AG09309 (cell line): ENCODE results near the gene PHC2.

Source experiments
- DNase-seq: peaks from one replicate; pipeline ENCODE4 v3.0.0-alpha.2; 2010; ENCODE audit warnings: low read depth
- H3K4me3 ChIP-seq: 2 replicates; pipeline ENCODE4 v1.5.1; 2011; ENCODE audit warnings: mild to moderate bottlenecking, low read depth, low read length, moderate library complexity; ENCODE audit not compliant: control insufficient read depth
- CTCF ChIP-seq: IDR thresholded peaks from 2 replicates; pipeline ENCODE4 v1.5.1; 2011; ENCODE audit warnings: mild to moderate bottlenecking, low read depth, low read length, inconsistent platforms; ENCODE audit not compliant: insufficient read depth, control insufficient read depth; ENCODE audit errors: missing control alignments

PHC2 gene

DNA sequence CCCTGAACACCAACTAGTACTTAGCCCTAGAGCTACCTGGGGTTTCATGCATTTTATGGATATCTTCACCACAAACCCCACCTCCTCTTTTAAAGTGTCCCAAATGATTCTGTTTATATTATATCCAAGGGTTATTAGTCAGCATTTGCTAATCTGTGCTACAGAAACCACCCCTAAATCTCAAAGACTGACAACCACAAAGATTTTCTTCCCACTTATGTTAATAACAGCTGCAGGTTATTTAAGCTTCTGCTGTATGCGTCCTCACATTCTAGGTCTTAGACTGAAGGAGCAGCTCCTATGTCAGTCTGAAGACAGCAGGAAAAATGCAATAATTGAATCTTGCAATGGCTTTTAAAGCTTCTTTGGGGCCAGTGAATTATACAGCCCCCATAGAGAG lies 11.2 kb upstream of the PHC2 start:
- no peak for TF ChIP-seq CTCF
- no peak for DNase-seq
- no peak overlapping the region for H3K4me3 ChIP-seq

DNA sequence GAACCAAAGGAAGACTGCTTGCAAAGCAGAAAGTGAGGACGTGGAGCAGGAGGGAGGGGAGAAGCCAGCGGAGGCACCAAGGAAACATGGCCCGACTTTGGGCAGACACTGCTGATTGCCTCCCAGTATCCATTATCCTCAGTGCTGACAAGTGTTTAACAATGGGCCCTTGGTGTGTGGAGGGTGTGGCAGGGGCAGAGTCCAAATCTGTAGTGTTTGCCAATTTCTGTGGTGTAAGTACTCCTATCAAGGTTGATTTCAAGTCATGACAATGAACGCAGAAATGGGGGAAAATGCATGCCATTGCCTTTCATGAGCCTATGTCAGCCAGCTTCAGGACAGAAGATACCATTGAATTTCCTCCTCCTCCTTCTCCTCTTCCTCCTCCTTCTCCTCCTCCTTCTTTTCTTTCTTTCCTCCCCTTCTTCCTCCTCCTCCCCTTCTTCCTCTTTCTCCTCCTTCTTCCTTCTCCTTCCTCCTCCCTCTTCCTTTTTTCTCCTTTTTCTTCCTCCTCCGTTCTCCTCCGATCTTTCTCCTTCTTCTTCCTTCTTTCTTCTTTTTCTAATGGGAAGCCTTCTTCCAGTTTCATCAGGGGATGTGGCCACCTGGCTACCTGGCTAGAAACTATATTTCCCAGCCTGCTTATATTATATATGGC lies 10.3 kb upstream of the PHC2 start:
- no peak for TF ChIP-seq CTCF
- no peak overlapping the region for H3K4me3 ChIP-seq
- DNase-seq: no peak

- TF ChIP-seq CTCF: no peak
- H3K4me3 ChIP-seq: no peak overlapping the region
- DNase-seq: no peak
These were observed 8.8 kb upstream of the PHC2 start for GRCh38 chr1:33439662-33440061.

GRCh38 chr1:33438364-33439160 lies 7.7 kb upstream of the PHC2 start:
- H3K4me3 ChIP-seq: no peak overlapping the region
- DNase-seq: no peak
- no peak for TF ChIP-seq CTCF

DNA sequence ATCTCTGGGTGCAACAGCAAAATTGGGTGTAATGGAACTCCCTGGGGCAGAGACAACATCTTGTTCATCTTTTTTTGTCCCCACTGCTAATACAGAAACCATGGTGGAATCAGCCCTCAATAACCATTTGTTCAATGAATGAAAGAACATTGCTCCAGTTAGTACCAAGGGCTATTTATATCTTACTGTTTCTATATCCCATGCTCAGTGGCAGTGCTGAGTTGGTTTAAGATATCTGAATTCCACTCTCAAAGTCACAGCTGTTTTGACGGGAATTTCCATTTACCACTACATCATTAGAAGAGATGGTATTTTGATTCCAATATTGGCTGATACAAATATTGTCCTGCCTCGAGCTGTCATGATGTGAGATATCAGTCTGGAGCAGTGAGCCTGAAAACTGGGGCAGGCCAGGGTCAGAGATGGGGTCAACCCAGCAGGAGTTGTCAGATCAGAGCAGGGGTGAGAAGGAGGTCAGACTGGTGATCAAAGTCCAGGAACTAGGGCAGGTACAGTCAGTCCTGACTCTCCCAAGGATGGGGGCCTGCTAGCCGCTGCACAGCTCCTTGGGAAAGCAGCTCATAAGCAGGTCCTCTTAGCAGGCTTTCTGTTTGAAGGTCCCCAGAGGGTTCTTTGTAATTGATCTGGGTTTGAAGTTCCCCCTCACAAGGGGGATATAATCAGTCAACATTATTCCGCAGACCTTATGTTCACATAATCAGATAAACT lies 5.8 kb upstream of the PHC2 start:
- DNase-seq: no peak
- H3K4me3 ChIP-seq: no peak overlapping the region
- no peak for TF ChIP-seq CTCF

DNA sequence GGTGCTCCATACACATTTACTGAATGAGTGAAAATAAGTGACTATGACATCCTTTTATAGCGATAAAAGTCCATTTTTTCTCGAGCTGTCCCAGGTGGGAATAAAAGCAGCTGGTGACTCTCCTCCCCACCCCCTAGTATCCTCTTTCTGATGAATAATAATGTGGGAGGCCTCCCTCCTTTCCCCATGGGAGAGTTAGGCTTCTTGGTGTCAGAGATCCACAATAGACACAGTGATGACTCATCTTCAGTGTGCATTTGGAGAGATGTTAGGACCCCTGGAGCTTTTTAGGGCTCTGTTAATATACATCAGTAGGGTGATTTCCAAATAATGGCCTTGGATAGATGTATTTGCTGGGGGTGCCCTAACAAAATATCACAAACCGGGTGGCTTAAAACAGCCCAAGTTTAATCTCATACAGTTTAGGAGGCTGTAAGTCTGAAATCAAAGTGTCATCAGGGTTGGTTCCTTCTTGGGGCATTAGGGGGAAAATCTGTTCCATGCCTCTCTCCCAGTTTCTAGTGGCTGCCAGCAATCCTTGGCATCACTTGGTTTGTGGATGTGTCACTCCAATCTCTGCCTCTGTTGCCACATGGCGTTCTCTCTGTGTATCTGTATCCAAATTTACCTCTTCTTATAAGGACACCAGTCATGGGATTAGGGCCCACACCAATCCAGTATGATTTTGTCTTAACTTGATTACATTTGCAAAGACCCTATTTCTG lies 4.4 kb upstream of the PHC2 start:
- H3K4me3 ChIP-seq: no peak overlapping the region

More for the DNA sequence above, 4.4 kb upstream of the PHC2 start:
- no peak for TF ChIP-seq CTCF
- no peak for DNase-seq
